ENCODE results near the gene SLC49A3.

SLC49A3 gene

GRCh38 chr4:685679-686412 is 3.1 kb downstream of the SLC49A3 start:
- Histone ChIP-seq H3K9me3 (no peaks in the 10 kb centered on the region), H3K27me3 (ENCODE audit: low read depth) (no peaks in the 10 kb centered on the region), H3K4me3 (no peak overlapping the region), H3K4me1 (peaks cover 12% of the 10 kb centered on the region; the same call in 1 of the 2 replicates), H3K36me3 (replicated peaks) (no peaks in the 10 kb centered on the region)
- in situ Hi-C loops (cut with MboI; ENCODE audit: low sequenced_read_pairs) = no loop called here
- DNase-seq (ENCODE audit: low spot score in 2 of 2) = peak in 1 of 2 experiments; percentile 9

DNA sequence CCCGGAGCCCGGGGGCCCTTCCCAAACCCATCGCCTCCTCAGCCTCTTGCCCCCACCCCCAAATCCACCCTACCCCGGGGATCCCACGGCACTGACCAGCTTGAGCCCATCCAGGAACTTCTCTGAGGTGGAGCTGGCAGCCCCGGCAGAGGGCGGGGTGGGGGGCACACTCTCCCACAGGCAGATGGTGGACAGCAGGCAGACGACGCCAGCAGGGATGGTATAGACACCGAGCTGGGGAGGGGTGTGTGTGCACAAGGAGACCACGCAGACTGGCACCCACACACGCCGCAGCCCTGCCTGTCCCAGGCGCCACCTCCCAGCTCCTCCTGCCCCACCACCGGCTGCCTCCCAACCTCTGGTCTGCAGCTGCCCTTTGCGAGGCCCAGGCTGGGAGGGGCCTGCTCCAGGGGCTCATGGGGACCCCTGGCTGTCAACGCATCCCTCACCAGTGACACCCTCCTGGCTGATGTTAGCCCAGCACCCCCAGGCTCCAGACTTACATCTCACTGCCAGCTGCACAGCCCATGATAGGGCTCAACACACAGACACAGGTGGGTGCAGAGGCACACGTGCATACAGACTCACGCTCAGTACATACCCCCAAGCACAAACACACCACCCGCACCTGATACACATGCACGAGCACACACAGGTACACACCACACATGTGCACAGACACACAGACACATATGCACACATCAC is 4.2 kb downstream of the SLC49A3 start:
- peak in 1 of 2 experiments; percentile 11 for DNase-seq (ENCODE audit: low spot score in 2 of 2)
- H3K4me3 ChIP-seq = no peak overlapping the region
- no peaks in the 10 kb centered on the region for H3K27me3 ChIP-seq (ENCODE audit: low read depth)
- in situ Hi-C loops (cut with MboI; ENCODE audit: low sequenced_read_pairs) = no loop called here
- H3K36me3 ChIP-seq (replicated peaks) = no peaks in the 10 kb centered on the region
- H3K9me3 ChIP-seq = no peaks in the 10 kb centered on the region
- H3K4me1 ChIP-seq = peaks cover 14% of the 10 kb centered on the region; the same call in 1 of the 2 replicates

GRCh38 chr4:683982-684622 is 4.8 kb downstream of the SLC49A3 start:
- H3K36me3 ChIP-seq (replicated peaks) = no peaks in the 10 kb centered on the region
- in situ Hi-C loops (cut with MboI; ENCODE audit: low sequenced_read_pairs) = no loop called here
- DNase-seq (ENCODE audit: low spot score in 2 of 2) = peak; percentile 43 to 87
- H3K9me3 ChIP-seq = no peaks in the 10 kb centered on the region
- no peak overlapping the region for H3K4me3 ChIP-seq
- H3K4me1 ChIP-seq = peaks cover 14% of the 10 kb centered on the region; the same call in 1 of the 2 replicates
- H3K27me3 ChIP-seq (ENCODE audit: low read depth) = no peaks in the 10 kb centered on the region

DNA sequence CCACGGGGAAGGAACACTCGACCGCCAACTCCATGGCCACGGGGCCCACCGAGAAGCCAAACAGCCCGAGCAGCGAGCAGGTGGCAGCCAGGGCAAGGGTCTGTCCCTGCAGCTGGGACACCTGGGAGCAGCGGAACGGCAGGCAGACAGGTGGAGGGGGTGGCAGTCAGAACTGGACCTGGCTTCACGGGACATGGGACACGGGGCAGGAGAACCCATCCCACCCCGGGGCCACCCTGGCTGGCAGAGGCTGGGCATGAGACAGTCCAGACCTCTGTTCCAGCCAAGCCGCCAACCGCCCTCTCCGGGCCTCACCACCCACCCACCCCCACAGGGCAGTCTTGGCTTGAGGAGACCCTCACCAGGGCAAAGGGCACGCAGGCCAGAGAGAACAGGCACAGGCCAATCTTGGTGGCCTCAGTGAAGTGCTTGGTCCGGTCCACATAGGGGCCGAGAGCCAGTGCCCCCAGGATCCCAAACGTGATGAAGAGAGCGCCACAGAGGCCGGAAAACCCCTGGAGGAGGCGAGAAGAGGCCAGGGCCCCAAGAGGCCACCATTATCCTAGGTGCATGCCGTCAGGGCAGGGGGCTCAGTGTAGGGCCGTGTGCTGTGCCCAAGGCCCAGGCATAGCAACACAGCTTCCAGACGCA is 5.6 kb downstream of the SLC49A3 start:
- in situ Hi-C loops (cut with MboI; ENCODE audit: low sequenced_read_pairs) = no loop called here
- no peak overlapping the region for H3K4me3 ChIP-seq

DNA sequence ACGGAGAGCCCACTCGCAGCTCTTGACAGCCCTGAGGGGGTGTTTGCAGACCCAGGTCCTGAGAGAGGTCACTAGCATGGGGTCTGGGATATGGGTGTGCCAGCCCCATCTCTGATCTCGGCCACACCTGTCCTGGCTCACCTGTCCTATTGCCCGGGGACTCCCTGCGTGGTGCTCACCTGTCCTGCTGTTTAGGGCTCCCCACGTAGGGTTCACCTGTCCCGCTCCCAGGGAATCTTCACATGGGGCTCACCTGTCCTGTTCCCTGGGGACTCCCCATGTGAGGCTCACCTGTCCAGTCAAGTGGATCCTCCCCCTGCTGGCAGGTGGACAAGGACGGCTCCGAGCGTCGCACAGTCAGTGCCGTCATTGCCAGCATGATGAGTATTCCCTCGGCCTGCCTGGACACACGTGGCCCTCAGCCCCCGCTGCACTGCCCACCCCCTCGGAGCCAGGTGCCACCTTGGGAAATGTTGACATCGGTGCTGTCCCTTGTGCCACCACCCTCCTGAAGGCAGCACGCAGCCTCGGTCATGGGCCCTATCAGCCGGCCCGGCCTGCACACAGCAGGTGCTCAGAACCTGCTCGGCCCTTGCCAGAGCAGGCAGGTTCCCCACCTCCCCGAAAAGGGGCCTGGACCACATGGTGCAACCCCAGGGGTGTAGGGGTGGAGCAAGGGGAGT is 6.3 kb downstream of the SLC49A3 start:
- Histone ChIP-seq H3K4me3 (no peak overlapping the region), H3K36me3 (replicated peaks) (no peaks in the 10 kb centered on the region)
- DNase-seq (ENCODE audit: low spot score in 2 of 2) = no peak

More for the DNA sequence above, 5.6 kb downstream of the SLC49A3 start:
- no peaks in the 10 kb centered on the region for H3K9me3 ChIP-seq
- peaks cover 14% of the 10 kb centered on the region; the same call in 1 of the 2 replicates for H3K4me1 ChIP-seq
- H3K27me3 ChIP-seq (ENCODE audit: low read depth) = no peaks in the 10 kb centered on the region
- no peaks in the 10 kb centered on the region for H3K36me3 ChIP-seq (replicated peaks)
- no peak for DNase-seq (ENCODE audit: low spot score in 2 of 2)

DNA sequence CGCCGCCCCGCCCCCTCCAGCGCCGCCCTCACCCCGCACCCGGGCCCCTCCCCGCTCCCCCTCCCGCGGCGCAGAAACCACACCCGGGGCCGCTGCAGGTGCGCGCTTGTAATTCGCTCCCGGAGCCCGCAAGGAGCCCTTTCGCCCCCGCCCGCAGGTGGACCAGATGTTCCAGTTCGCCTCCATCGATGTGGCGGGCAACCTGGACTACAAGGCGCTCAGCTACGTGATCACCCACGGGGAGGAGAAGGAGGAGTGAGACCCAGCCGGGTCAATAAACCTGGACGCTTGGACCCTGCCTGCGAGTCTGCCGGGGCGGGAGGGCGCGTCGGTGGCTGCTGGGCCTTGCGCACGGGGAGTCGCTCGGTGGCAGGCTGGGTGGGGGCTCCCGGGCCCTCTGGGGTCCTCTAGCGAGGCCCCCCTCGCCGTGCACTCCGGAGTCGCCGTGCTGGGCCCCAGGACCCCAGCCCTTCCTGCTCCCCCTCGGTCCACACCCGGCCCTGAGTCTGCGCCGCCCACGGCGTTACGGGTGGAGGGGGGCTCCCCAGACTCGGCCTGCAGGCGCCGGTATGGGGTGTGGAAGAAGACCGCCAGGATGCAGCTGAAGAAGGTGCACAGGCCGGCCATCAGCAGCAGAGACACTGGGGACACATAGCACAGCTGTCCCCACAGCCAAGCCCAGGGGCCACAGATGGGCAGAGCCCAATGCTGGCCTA is 7.1 kb downstream of the SLC49A3 start:
- H3K9me3 ChIP-seq = no peaks in the 10 kb centered on the region
- DNase-seq (ENCODE audit: low spot score in 2 of 2) = peak; percentile 36 to 77
- H3K4me3 ChIP-seq = peak overlapping the region; percentile 17
- H3K4me1 ChIP-seq = peaks cover 14% of the 10 kb centered on the region; the same call in 1 of the 2 replicates
- H3K36me3 ChIP-seq (replicated peaks) = no peaks in the 10 kb centered on the region
- in situ Hi-C loops (cut with MboI; ENCODE audit: low sequenced_read_pairs) = no loop called here
- H3K27me3 ChIP-seq (ENCODE audit: low read depth) = no peaks in the 10 kb centered on the region

More for the DNA sequence above, 6.3 kb downstream of the SLC49A3 start:
- H3K27me3 ChIP-seq (ENCODE audit: low read depth) = no peaks in the 10 kb centered on the region
- H3K9me3 ChIP-seq = no peaks in the 10 kb centered on the region
- peaks cover 14% of the 10 kb centered on the region; the same call in 1 of the 2 replicates for H3K4me1 ChIP-seq
- in situ Hi-C loops (cut with MboI; ENCODE audit: low sequenced_read_pairs) = no loop called here

GRCh38 chr4:680928-681645 is 7.9 kb downstream of the SLC49A3 start:
- peak overlapping the region; percentile 32 for H3K4me3 ChIP-seq
- H3K36me3 ChIP-seq (replicated peaks) = no peaks in the 10 kb centered on the region
- H3K9me3 ChIP-seq = no peaks in the 10 kb centered on the region
- no peaks in the 10 kb centered on the region for H3K27me3 ChIP-seq (ENCODE audit: low read depth)
- DNase-seq (ENCODE audit: low spot score in 2 of 2) = peak in 1 of 2 experiments; percentile 82
- H3K4me1 ChIP-seq = peaks cover 14% of the 10 kb centered on the region; the same call in 1 of the 2 replicates
- in situ Hi-C loops (cut with MboI; ENCODE audit: low sequenced_read_pairs) = no loop called here

DNA sequence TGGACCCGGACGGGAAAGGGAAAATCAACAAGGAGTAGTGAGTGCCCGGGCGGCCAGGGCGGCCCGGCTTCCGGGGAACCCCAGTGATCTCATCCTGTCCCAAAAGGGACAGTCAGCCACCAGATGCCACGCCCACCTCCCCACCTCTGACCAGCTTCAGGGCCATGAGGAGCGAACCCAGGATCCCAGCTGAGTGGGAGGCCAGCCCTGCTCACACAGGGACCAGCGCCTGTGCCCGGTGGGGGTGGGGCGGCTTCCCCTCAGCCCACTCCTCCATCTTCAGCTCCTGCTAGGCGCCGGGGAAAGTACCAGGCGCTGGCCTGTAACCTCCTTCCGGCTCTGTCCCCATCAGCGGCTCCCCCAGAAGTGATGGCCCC is 8.4 kb downstream of the SLC49A3 start:
- Histone ChIP-seq H3K4me1 (peaks cover 14% of the 10 kb centered on the region; the same call in 1 of the 2 replicates), H3K9me3 (no peaks in the 10 kb centered on the region), H3K4me3 (peak overlapping the region; percentile 32; the same call in 1 of the 2 replicates), H3K27me3 (ENCODE audit: low read depth) (no peaks in the 10 kb centered on the region), H3K36me3 (replicated peaks) (no peaks in the 10 kb centered on the region)
- in situ Hi-C loops (cut with MboI; ENCODE audit: low sequenced_read_pairs) = no loop called here
- no peak for DNase-seq (ENCODE audit: low spot score in 2 of 2)

DNA sequence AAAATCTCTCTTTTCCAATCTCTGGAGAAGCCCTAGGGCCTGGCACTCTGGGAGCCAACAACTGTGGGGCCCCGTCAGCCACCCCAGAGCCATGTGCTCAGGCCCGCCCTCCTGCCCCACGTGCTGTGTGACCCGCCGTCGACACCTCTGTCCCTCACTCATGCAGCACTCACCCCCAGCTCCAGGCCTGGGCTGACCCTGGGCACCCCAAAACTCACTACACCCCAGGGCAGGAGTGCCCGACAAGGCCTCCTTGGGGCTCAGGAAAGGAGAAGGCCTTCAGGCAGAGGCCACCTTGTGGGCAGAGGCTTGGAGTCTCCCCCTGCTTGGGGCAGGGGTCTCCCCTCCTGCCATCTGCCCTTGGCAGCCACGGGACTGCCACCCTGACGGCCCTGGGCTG is 8.9 kb downstream of the SLC49A3 start:
- no peaks in the 10 kb centered on the region for H3K27me3 ChIP-seq (ENCODE audit: low read depth)
- H3K36me3 ChIP-seq (replicated peaks) = no peaks in the 10 kb centered on the region
- H3K4me3 ChIP-seq = no peak overlapping the region
- no peak for DNase-seq (ENCODE audit: low spot score in 2 of 2)
- peaks cover 18% of the 10 kb centered on the region; the same call in 1 of the 2 replicates for H3K4me1 ChIP-seq
- in situ Hi-C loops (cut with MboI; ENCODE audit: low sequenced_read_pairs) = no loop called here
- no peaks in the 10 kb centered on the region for H3K9me3 ChIP-seq

- no peaks in the 10 kb centered on the region for H3K9me3 ChIP-seq
- H3K4me3 ChIP-seq = no peak overlapping the region
- in situ Hi-C loops (cut with MboI; ENCODE audit: low sequenced_read_pairs) = no loop called here
- DNase-seq (ENCODE audit: low spot score in 2 of 2) = no peak
- no peaks in the 10 kb centered on the region; the same call in 1 of the 2 replicates for H3K36me3 ChIP-seq (replicated peaks)
- no peaks in the 10 kb centered on the region for H3K27me3 ChIP-seq (ENCODE audit: low read depth)
- H3K4me1 ChIP-seq = peaks cover 18% of the 10 kb centered on the region; the same call in 1 of the 2 replicates
Observed at GRCh38 chr4:679629-680028, 9.3 kb downstream of the SLC49A3 start.

DNA sequence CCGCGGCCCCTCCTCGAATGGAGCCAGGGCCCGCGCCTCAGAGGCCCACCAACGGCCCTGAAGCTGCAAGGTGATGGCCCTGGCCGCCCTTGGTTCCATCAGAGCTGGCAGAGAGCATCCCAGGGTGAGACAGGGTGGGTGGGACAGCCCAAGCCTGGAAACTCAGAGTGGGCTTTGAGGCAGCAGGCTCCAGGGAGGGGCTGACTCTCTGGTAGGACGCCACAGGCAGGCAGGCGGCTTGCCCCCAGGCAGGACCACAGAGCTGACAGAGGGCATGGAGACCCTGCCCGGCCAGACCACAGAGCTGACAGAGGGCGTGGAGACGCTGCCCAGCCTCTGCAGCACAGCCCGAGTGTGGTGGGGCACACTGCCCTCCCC is 9.9 kb downstream of the SLC49A3 start:
- Histone ChIP-seq H3K27me3 (ENCODE audit: low read depth) (no peaks in the 10 kb centered on the region), H3K36me3 (replicated peaks) (no peaks in the 10 kb centered on the region; the same call in 1 of the 2 replicates), H3K4me3 (no peak overlapping the region), H3K4me1 (peaks cover 16% of the 10 kb centered on the region; the same call in 1 of the 2 replicates), H3K9me3 (no peaks in the 10 kb centered on the region)
- in situ Hi-C loops (cut with MboI; ENCODE audit: low sequenced_read_pairs) = no loop called here
- no peak for DNase-seq (ENCODE audit: low spot score in 2 of 2)
